GM21717 (cell line): ENCODE results near the gene PIEZO1.

Source experiments
- ATAC-seq: cut with Tn5 transposase; IDR thresholded peaks from one replicate; pipeline ENCODE4 v1.9.1; 2021; ENCODE audit warnings: mild to moderate bottlenecking, moderate library complexity; ENCODE audit not compliant: unreplicated experiment

PIEZO1 gene

DNA sequence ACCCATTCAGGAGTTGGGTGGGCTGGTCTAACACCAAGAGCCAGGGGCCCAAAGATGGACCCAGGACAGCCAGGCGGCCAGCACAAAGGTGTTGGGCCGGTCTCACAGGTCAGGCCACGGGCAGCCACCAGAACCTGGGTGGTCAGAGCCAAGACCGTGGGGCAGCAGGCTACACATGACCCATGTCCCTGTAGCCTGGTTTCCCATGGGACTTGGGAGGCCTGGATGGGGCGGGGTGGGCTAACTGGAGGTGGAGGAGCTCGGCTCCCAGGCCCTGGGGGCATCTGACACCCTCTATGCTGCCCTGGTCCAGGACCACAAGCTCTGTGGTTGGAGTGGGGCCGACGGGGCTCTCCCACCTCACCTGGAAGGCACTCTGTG is 61.5 kb downstream of the PIEZO1 start:
- no peak for ATAC-seq

DNA sequence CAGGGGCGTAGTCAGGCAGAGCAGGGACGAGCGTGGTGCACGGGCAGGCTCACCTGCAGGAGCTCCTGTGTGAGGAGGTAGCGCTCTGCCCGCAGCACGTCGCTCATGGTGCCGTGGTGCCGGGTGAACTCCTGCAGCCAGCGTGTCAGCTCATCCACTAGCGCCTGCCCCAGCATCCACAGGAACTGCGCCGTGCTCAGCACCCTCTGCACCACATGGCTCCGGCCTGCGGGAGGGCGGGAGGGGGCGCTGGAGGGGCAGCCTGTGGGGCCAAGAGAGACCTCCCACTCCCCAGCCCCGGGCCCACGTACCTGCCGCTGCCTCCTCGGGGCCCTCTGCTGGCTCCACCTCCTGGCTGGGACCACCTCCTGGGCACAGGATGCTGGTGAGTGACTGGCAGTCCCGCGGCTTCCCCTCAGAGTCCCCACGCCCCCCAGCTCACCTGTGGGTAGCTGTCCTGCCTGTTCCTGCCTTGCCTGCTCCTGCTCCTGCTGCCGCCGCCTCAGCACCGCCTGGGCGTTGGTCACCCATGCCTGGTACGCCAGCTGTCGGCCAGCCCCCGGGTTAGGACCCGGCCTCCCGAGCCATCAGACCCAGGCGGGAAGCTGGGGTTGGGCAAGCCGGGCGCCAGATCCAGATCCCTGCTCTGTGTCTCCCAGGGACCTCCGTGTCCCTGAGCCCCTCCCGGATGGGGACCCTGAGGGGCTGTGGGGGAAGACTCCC is 62.1 kb downstream of the PIEZO1 start:
- ATAC-seq = no peak

DNA sequence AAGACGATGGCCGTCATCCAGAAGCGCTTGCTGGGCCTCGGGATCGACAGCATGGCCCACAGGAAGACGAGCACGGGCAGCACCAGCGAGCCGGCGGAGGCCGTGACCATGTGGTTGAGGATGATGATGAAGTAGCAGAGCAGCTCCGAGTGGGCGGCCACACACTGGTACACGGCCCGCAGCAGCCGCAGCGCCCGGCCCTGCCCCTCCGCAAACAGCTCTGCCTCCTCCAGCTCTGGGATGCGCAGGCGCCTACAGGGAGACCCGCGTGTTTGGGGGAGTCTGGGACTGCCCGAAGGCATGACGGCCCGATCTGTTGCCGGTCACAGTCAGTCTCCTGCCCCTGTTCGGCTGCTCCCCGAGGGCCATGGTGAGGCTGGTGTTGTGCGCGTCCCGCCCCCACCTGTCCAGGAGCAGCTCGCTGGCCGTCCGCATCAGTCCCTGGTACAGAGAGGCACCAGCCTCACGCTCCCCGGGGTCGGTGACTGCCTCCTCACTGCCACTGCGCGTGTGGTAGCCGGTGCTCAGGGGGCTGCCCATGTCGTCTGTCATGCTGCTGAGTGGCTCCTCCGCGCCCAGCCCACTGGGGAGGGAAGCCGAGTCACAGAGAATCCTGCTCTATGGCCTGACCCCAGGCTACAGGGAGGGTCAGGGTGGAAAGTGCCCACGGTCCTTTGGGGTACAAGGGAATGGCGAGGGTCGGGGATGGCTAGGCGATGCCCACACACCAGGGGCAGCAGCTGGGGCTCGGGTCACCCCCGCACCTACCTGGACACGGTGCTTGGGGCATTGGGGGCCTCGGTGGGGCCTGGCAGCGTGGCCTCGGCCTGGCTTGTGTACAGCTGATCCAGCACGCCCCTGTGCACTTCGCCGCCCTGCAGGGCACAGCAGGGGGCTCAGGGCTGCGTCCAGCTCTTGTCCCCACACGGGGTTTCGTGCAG is 62.9 kb downstream of the PIEZO1 start:
- no peak for ATAC-seq

DNA sequence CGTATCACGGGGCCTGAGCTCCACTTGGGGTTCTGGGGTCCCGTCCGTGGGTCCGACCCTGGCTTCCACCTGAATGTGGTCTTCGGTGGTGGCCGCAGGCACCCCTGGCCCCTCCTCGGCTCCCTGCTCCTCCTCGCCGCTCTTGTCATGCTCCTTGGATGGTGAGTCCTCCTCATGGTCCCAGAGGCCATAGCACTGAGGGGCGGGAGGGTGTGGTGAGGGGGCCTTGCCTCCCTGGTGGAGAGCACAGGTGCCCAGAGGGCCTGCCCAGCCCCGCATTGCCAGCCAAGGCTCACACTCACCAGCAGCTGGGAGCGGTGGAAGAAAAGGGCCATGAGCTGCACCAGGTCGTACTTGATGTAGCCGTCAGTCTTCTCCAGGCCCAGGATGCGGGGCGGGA is 63.8 kb downstream of the PIEZO1 start:
- ATAC-seq = no peak

DNA sequence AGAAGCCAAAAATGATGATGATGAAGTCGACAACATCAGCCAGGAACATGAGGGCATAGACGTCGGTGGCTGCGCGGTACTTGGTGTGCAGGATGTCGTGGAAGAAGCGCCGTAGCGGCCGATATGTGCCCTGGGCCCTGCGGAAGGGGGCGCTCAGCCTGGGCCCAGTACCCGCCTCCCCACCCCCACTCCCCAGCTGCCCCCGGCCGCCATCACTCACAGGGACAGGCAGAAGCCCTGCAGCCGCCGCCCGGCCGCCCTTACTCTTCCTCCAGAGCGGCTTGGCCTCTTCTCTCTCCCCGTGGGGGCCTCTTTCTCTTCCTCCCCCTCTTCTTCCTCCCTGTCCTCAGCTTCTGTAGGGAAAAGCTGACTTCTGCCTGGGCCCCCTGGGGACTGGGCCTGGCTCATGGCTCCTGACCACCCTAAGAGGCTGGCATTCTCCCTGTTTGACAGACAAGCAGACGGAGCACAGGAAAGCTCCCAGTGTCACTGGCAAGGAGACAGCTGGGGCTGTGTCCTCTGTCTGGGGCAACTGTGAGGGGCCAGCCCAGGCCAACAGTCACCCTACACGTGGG is 64.5 kb downstream of the PIEZO1 start:
- no peak for ATAC-seq

DNA sequence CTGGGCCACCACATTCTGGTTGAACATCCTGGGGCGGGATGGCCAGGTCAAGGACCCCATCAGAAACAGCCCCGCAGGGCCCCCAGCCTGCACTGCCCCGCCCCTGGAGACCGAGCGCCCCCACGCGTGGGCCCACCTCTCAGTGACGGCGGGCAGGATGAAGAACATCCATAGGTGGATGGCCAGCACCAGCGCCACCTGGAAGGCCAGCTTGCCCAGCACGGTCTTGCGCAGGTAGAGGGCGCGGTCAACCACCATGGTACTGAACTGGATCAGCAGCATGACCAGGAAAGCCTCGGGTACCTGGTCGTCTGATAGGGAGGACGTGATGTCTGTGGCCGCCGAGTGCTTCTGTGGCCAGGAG is 65.1 kb downstream of the PIEZO1 start:
- ATAC-seq = no peak

DNA sequence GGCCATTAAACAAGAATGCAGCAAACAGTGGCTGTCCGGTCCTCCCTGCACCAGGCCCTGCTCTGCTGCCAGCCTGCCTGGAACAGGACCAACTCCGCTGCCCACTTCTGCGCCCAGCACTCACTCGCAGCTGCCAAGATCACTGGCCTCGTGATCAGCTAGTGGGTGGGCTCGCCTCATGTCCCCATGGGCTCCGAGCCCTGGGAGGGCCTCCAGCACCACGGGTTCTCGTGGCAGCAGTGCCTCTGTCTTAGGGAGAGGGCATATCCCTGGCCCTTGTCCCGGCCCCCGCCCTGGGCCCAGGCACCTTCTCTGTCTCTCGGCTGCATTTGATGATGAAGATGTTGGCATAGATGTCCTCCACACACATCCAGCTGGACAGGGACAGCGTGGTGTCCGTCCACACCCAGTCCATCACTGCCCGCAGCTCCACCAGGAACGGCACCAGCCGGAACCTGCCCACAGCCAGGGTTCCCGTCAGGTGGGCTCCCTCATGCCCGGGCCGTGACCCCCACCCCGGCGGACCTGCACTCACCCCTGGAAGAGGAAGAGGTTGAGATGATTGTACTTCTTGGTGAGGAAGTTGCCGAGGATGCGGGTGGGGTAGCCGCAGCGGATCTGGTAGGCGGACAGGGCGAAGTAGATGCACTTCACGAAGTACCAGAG is 65.6 kb downstream of the PIEZO1 start:
- no peak for ATAC-seq

DNA sequence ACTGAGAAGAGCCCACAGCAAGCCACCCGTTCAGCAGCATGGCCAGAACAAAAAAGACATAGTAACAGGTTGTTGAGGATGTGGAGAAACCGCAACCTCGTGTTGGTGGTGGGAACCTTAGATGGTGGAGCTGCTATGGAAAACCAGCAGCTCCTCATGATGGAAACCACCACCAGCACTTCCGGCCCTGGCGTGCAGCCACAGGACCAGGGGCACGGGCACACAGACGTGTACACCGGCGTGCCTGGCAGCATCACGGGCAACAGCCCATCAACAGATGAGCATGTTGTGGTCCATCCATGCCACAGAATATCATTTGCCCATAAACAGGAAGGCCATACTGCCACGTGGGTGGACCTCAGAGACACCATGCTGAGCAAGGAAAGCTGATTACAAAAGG is 66.8 kb downstream of the PIEZO1 start:
- no peak for ATAC-seq

DNA sequence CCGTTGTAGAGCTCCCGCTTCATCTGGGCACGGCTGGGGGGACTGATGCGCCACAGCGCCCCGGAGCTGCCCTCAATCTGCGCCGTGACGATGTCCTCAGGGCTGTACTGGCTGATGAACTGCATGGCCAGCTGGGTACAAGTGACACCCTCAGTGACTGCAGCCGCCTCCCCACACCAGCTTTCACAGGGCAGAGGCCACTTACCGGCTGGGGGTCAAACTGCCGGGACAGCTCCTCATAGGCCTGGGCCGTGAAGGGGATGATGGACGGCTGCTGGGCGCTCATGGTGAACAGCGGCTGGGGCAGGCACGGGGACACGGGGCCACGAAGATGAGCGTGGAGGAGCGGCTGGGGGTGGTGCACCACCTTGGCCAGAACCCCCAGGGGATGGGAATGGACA is 68.4 kb downstream of the PIEZO1 start:
- ATAC-seq = no peak

DNA sequence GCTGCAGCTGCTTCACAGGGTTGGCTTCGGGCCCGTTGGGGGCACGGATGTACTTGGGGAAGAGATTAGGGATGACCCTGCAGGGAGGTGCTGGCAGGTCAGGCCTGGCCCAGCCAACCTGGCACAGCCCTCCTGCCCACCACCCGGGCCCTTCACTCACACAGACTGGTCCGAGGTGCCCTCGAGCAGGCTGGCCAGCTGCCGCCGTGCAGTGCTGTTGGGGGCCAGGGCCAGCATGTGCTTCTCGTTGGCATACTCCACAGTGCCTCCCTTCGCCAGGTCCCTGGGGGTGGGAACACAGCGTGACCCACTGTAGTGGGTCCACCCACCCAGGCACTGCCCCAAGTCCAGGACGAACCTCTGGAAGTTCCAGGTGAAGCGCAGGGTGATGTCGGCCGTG is 68.8 kb downstream of the PIEZO1 start:
- no peak for ATAC-seq

DNA sequence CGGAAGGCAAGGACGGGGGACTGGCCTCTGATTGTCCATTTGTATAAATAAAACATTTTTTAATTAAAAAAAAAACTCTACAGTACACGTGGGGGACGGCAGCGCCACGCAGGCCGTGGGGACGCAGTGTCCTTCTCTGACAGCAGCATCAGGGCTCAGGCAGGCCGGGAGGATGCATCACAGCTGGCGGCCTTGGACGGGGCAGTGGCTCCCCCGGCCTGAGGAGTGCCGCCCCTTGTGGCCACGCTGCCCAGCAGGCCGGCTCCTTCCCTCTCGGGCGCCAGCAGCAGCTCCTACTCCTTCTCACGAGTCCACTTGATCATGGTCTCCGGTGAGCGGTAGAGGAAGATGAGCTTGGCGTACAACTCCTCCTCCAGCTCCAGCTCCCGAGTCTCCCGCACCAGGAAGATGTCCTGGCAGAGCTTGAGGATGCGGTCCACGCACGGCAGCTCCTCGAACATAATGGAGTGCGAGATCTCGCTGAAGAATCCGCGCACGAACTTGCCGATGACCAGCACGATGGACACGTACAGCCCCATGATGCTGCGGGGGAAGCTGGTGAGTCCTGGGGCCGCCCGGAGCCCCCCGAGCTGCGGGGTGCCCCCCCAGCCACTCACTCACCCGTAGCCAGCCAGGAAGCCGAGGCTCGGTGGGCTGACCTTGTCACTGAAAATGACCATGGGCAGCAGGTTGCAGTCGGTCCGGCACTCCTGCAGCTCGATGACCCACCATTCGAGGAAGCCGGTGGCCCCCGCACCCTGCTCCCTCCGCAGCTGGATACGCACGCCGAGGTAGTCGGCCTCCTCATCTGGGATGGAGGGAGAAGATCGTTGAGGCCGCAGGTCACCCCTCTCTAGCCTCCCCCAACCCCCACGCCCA is 69.5 kb downstream of the PIEZO1 start:
- no peak for ATAC-seq

DNA sequence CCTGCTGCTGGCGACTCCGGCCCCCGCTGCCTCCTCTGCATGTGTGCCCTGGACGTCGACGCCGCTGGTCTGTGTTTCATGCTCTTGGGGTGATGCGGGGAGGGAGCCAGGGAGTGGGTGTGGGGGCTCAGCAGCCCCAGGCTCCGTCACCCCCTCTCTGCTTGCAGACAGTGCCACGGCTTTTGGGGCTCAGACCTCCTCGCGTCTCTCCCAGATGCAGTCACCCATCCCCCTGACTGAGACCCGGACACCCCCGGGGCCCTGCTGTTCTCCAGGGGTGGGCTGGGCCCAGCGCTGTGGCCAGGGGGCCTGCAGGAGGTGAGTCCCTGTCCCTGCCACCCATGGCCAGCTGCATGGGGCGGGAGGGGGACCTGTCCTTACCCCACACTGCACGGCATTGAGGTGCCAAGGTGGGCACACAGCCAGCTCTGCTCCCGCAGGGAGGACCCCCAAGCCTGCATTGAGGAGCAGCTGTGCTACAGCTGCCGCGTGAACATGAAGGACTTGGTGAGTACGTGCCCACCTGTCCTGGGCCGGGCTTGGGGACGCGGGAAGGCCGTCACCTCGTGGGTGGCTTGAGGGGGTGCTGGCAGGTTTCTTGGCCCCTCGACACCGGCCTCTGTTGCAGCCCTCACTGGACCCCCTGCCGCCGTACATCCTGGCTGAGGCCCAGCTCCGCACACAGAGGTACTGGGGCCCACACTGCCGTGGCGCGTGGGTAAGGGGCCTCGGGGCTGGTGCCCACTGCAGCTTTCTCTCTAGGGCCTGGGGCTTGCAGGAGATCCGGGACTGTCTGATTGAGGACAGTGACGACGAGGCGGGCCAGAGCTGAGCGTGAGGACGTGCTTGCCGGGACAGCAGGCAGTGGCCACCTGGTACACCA is 70.4 kb downstream of the PIEZO1 start:
- ATAC-seq = no peak

DNA sequence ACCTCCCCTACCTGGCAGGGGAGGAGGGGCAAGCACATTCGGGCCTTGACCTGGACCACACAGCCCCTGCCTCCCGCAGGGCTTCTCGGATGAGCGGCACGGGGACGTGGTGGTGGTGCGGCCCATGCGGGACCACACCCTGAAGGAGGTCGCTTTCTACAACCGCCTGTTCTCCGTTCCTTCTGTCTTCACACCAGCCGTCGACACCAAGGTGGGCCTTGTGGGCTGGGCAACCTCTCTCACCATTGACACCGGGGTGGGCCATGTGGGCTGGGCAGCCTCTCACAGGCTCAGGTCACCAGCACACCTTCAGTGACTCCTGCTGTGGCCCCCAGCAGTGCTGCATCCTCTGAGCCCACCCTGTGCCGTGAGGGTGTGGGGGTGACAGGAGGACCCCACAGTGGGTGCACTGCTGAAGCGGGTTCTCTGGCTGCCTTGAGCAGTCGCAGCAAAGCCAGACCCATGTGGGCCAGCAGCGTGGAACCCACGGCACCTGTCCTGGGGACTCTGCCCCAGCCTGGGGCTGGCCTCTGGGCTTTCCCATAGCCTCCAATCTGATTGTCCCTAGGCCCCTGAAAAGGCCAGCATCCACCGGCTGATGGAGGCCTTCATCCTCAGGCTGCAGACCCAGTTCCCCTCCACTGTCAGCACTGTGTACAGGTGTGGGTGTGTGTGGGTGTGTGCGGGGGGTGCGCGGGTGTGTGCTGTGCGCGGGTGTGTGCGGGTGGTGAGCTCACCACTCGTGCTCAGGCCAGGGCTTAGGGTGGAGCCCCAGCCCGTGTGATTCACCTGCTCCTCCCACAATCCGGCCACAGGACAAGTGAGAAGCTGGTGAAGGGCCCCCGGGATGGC is 71.2 kb downstream of the PIEZO1 start:
- ATAC-seq = no peak

DNA sequence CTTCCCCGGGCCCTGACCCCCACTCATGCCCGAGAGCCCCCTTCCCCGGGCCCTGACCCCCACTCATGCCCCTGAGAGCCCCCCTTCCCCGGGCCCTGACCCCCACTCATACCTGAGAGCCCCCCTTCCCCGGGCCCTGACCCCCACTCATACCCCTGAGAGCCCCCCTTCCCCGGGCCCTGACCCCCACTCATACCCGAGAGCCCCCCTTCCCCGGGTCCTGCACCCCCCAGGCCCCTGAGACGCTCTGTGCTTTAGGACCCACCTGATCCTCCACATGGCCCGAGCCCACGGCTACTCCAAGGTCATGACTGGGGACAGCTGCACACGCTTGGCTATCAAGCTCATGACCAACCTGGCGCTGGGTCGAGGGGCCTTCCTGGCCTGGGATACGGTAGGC is 72.0 kb downstream of the PIEZO1 start:
- ATAC-seq = no peak

DNA sequence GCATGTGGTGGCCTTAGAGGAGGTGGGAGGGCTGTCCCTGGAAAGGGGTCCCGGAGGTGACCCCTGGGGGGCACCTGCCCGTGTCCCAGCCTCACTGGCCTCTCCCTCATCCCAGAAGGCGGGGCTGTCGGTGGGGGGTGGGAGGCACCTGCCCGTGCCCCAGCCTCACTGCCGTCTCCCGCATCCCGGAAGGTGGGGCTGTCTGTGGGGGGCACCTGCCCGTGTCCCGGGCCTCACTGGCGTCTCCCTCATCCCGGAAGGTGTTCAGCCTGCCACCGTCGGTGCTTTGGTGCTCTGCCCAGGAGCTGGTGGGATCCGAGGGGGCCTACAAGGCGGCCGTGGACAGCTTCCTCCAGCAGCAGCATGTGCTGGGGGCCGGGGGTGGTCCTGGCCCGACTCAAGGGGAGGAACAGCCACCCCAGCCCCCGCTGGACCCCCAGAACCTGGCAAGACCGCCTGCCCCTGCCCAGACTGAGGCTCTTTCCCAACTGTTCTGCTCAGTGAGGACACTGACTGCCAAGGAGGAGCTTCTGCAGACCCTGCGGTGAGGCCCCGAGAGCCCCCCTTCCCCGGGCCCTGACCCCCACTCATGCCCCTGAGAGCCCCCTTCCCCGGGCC is 72.5 kb downstream of the PIEZO1 start:
- no peak for ATAC-seq

DNA sequence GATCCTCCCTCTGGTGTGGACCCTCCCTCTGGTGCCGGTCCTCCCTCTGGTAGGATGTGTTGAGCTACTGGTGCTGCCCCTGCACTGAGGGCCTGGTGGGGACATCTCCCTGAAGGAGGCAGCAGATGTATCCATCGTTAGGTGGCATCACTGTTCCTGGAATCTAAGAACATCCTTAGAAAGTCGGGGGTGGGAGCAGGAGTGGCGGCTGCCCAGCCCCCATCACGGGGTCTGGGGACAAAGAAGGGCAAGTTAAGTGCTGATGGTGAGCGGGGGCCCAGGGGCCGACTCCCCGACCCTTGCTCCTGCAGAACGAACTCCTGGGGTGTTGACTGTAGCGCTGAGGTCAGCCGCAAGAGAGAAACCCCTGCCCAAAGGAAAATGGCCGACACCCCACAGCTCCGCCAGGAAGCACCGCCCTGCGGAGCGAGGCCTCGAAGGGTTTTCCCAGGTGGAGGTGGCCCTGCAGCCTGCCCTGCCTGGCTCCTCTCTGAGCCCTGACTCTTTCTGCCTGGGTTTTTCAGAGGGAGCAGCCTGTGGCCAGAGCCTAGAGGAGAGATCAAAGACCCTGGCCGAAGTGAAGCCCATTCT is 73.2 kb downstream of the PIEZO1 start:
- no peak for ATAC-seq

DNA sequence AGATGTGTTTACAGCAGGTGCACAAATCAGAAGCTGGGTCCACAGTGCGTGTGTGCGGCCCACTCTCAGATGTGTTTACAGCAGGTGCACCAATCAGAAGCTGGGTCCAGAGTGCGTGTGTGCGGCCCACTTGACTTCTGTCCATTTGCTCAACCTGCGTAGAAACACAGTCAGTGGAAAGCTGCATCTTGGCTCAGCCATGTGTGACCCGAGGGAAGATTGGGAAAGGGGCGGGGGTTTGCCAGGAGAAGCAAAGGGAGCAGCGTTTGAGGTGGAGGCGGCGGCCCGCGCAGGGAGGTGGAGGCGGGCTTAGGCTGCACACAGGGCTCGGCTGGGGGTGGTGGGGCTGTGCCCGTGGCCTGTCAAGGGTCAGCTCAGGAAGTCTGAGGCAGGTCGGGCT is 74.5 kb downstream of the PIEZO1 start:
- no peak for ATAC-seq
